Colonic mucosa (tissue), 4 donors: Measurements from ENCODE around the gene SLC6A11. TPM values are rescaled to one million over a fixed set of nuclear protein-coding genes. Genes with fewer than 3 reads are reported as not detected.

ENCODE experiments used
- DNase-seq: peaks from one replicate; pipeline ENCODE4 v3.0.0-alpha.2; 2020
- H3K27ac ChIP-seq: fragments of 200-600 bp; one replicate; pipeline ENCODE4 v1.8.0; 2021
- H3K27me3 ChIP-seq: fragments of 200-600 bp; one replicate; pipeline ENCODE4 v1.8.0; 2021
- H3K36me3 ChIP-seq: fragments of 200-600 bp; one replicate; pipeline ENCODE4 v1.8.0; 2021
- H3K4me1 ChIP-seq: fragments of 200-600 bp; one replicate; pipeline ENCODE4 v1.8.0; 2021; ENCODE audit warnings: mild to moderate bottlenecking
- H3K4me3 ChIP-seq: fragments of 200-600 bp; one replicate; pipeline ENCODE4 v1.8.0; 2021
- H3K9ac ChIP-seq, 2 donors: one replicate each; pipeline ENCODE4 v1.7.0; 2013; ENCODE audit warnings: control low read depth in 2 of 2, low read depth in 2 of 2, low read length in 2 of 2
- H3K9me3 ChIP-seq: fragments of 200-600 bp; one replicate; pipeline ENCODE4 v1.8.0; 2021
- intact Hi-C: fragments of 100-400 bp; cut with DNase I; formaldehyde crosslinking; loops from one replicate; pipeline ENCODE4 v1.14.1; 2022
- total RNA-seq, 2 donors: library from RNA; stranded (reverse); fragmentation: NEBNext Ultra II Directional in 1 of 2; extraction: Animal tissue kit (Norgen Biotek cat#: 25700) in 1 of 2; gene quantifications; one replicate each; pipeline ENCODE4 v1.2.1, GENCODE V29; 2021
- TF ChIP-seq, protein P1 (sequence below): fragments of 200-600 bp; IDR thresholded peaks from one replicate; pipeline ENCODE4 v1.8.0; 2022; ENCODE audit warnings: antibody characterized with exemption, mild to moderate bottlenecking
- donor health status: healthy.
- donor health status: DM: no; HTN: no; CAD: no.
- donor health status: DM: no; HTN: no; CAD: no.

Gene SLC6A11
- total RNA-seq, 2 donors from 2014 or later = not detected

GRCh38 chr3:10907262-10907661, 91.2 kb downstream of the SLC6A11 start:
- Histone ChIP-seq H3K4me1 (no peaks in the 10 kb centered on the region), H3K27ac (no peak overlapping the region), H3K27me3 (no peaks in the 10 kb centered on the region), H3K9me3 (peaks cover 5% of the 10 kb centered on the region), H3K9ac (no peak overlapping the region), H3K4me3 (no peak overlapping the region), H3K36me3 (no peaks in the 10 kb centered on the region)
- DNase-seq = no peak
- TF ChIP-seq, protein P1, sequence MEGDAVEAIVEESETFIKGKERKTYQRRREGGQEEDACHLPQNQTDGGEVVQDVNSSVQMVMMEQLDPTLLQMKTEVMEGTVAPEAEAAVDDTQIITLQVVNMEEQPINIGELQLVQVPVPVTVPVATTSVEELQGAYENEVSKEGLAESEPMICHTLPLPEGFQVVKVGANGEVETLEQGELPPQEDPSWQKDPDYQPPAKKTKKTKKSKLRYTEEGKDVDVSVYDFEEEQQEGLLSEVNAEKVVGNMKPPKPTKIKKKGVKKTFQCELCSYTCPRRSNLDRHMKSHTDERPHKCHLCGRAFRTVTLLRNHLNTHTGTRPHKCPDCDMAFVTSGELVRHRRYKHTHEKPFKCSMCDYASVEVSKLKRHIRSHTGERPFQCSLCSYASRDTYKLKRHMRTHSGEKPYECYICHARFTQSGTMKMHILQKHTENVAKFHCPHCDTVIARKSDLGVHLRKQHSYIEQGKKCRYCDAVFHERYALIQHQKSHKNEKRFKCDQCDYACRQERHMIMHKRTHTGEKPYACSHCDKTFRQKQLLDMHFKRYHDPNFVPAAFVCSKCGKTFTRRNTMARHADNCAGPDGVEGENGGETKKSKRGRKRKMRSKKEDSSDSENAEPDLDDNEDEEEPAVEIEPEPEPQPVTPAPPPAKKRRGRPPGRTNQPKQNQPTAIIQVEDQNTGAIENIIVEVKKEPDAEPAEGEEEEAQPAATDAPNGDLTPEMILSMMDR = no peak
- intact Hi-C loops = no loop called here

DNA sequence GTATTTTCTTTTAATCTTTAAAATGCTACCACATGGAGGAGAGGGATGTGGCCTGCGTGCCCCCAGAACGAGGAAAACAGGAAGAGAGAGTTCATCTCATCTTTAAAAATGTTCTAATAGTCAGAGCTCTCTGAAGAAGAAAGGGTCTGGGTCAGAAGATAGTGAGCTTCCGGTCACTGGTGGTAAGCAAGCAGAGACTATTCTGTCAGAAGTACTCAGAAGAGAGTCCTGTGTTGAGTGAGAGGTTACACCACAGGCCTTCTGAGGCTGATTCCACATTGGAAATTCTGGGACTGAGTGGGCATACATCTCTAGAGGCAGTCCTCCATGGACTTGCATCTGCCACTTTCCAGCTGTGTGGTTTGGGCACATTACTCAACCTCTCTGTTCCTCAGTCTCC, 94.3 kb downstream of the SLC6A11 start:
- TF ChIP-seq, protein P1 = no peak
- H3K9me3 ChIP-seq = peaks cover 5% of the 10 kb centered on the region
- H3K4me1 ChIP-seq = no peaks in the 10 kb centered on the region
- DNase-seq = no peak
- H3K27ac ChIP-seq = no peak overlapping the region
- H3K36me3 ChIP-seq = no peaks in the 10 kb centered on the region
- H3K27me3 ChIP-seq = no peaks in the 10 kb centered on the region
- no peak overlapping the region for H3K4me3 ChIP-seq
- intact Hi-C loops = no loop called here
- no peak overlapping the region for H3K9ac ChIP-seq

DNA sequence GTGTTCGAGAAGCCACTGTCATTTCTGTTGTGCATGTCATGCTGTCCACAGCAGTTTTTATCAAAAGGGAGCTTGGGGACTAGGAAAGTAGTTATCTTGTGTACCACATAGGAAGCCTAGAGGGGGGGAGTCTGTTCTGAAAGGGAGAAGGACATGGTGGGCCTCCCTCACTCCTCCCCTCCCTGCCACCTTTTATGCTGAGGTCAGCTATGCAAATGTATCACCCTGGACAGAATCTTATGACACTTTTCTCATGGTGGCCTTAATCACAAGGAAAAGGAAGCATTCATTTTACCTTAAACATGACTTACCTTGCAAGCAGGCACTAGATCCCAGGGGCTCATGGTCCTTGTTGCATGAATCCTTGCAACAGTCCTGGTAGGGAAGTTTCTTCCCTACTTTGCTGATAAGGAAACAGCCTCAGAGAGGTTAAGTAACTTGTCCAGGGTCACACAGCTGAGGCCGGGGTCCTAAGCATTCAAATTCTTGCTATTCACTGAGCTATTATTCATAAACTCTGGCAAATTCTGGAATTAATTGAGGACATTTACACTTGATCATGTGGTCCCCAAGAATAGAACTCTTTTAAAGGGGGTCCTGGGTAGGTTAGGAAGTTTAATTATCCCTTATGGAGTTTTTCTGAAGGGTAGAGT, 95.4 kb downstream of the SLC6A11 start:
- Histone ChIP-seq H3K27me3 (no peaks in the 10 kb centered on the region), H3K36me3 (no peaks in the 10 kb centered on the region), H3K9ac (no peak overlapping the region), H3K4me1 (no peaks in the 10 kb centered on the region), H3K4me3 (no peak overlapping the region), H3K27ac (no peak overlapping the region), H3K9me3 (peaks cover 5% of the 10 kb centered on the region)
- intact Hi-C loops = no loop called here
- DNase-seq = no peak
- TF ChIP-seq, protein P1 = no peak

DNA sequence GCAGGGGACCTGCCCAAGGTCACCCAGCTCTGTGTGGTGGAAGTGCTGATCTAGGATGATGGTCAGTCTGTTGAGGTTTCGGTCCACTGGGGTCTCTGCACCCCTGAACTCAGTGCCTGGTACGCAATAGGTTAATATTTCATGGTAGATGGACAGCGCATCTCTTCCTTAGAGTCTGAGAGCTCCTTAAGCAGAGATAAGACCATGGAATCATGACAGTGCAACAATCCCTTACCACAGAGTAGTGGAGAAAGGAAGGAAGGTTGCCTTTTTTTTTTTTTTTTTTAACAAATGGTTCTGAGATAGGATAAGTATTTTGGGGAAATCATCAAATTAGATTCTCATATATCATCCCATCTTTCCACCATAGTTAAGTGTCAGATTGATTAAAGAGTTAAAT, 96.8 kb downstream of the SLC6A11 start:
- intact Hi-C loops = no loop called here
- H3K9me3 ChIP-seq = peaks cover under 1% of the 10 kb centered on the region

GRCh38 chr3:10915376-10915775, 99.3 kb downstream of the SLC6A11 start:
- no peaks in the 10 kb centered on the region for H3K9me3 ChIP-seq
- TF ChIP-seq, protein P1 = no peak
- intact Hi-C loops = no loop called here
- H3K4me1 ChIP-seq = no peaks in the 10 kb centered on the region
- DNase-seq = no peak
- H3K9ac ChIP-seq = no peak overlapping the region
- no peak overlapping the region for H3K4me3 ChIP-seq
- no peak overlapping the region for H3K27ac ChIP-seq
- H3K27me3 ChIP-seq = no peaks in the 10 kb centered on the region
- no peaks in the 10 kb centered on the region for H3K36me3 ChIP-seq

More for the DNA sequence above, 96.8 kb downstream of the SLC6A11 start:
- TF ChIP-seq, protein P1 = no peak
- Histone ChIP-seq H3K27me3 (no peaks in the 10 kb centered on the region), H3K9ac (no peak overlapping the region), H3K27ac (no peak overlapping the region), H3K4me3 (no peak overlapping the region), H3K4me1 (no peaks in the 10 kb centered on the region), H3K36me3 (no peaks in the 10 kb centered on the region)
- no peak for DNase-seq
